B cell (primary cell): ENCODE data around the gene APOLD1. TPM values are rescaled to one million over a fixed set of nuclear protein-coding genes. Genes with fewer than 3 reads are reported as not detected.
"Not testable (repeated sequence)": the region's sequence is repeated elsewhere in the genome, so short reads cannot be mapped to it uniquely, and the experiment has no call there.

Experiments used
- ATAC-seq: fragments of 200-7000 bp; cut with Tn5 transposase; one replicate; pipeline ENCODE4 v1.10.0; 2021; ENCODE audit warnings: low read depth, mild to moderate bottlenecking, moderate number of reproducible peaks, moderate library complexity
- CTCF ChIA-PET: fragments of 350-600 bp; sonication (Branson Sonifier 250); formaldehyde crosslinking; loops from one replicate; lab custom pipeline; 2021; ENCODE audit warnings: antibody characterized with exemption, inconsistent platforms; lab: Charles Lee
- POLR2A ChIA-PET: fragments of 350-600 bp; sonication (Branson Sonifier 250); formaldehyde crosslinking; loops from one replicate; lab custom pipeline; 2021; ENCODE audit warnings: antibody characterized with exemption; lab: Charles Lee
- DNase-seq: peaks from one replicate; pipeline ENCODE4 v3.0.0; 2013
- H2AFZ ChIP-seq: 2 replicates; pipeline ENCODE4 v1.6.1; 2012; ENCODE audit warnings: mild to moderate bottlenecking, low read depth, low read length; ENCODE audit not compliant: insufficient read depth, poor library complexity, severe bottlenecking
- H3K27ac ChIP-seq, 2 donors: 1 replicate in 1 of 2; 2 replicates in 1 of 2; pipeline ENCODE4 v1.5.1; 2012 to 2013; ENCODE audit warnings: low read length in 2 of 2, mild to moderate bottlenecking in 2 of 2, moderate library complexity in 1 of 2
- H3K27me3 ChIP-seq, 4 experiments: fragments of 200-600 bp in 1 of 4; sonication (generic) in 1 of 4; replicated peaks in 1 of 4; 1 replicate in 2 of 4; 2 replicates in 2 of 4; pipeline versions ENCODE4 v1.6.1 to v1.7.0; 2013 to 2016; ENCODE audit warnings: low read length in 3 of 4, mild to moderate bottlenecking in 2 of 4, mixed read lengths in 1 of 4, moderate library complexity in 1 of 4; ENCODE audit not compliant: insufficient read depth in 4 of 4, control insufficient read depth in 3 of 4; ENCODE audit errors: control extremely low read depth in 1 of 4
- H3K36me3 ChIP-seq, 2 experiments: replicated peaks in 1 of 2; 1 replicate in 1 of 2; 2 replicates in 1 of 2; pipeline versions ENCODE4 v1.6.1 to v1.7.1; 2013; ENCODE audit warnings: low read length in 1 of 2; ENCODE audit not compliant: insufficient read depth in 2 of 2, control insufficient read depth in 1 of 2; ENCODE audit errors: control extremely low read depth in 1 of 2, extremely low read depth in 1 of 2
- H3K4me1 ChIP-seq, 2 donors: fragments of 200-600 bp in 1 of 2; sonication (generic) in 1 of 2; 1 replicate in 1 of 2; 2 replicates in 1 of 2; pipeline versions ENCODE4 v1.5.1 to v1.6.1; 2013 to 2017; ENCODE audit warnings: low read length in 2 of 2; ENCODE audit not compliant: control insufficient read depth in 2 of 2, insufficient read depth in 2 of 2
- H3K4me2 ChIP-seq: replicated peaks from 2 replicates; pipeline ENCODE3; 2012; ENCODE audit warnings: mild to moderate bottlenecking, low read depth, low read length; ENCODE audit not compliant: poor library complexity, severe bottlenecking
- H3K4me3 ChIP-seq, 5 experiments: fragments of 200-600 bp in 1 of 5; sonication (generic) in 1 of 5; 1 replicate in 3 of 5; 2 replicates in 2 of 5; pipeline versions ENCODE4 v1.5.1 to v1.7.0; 2011 to 2016; ENCODE audit warnings: low read length in 4 of 5, mild to moderate bottlenecking in 4 of 5, low read depth in 2 of 5, control low read depth in 1 of 5, moderate library complexity in 1 of 5; ENCODE audit not compliant: insufficient read depth in 1 of 5; ENCODE audit errors: control extremely low read depth in 1 of 5, extremely low read depth in 1 of 5
- H3K79me2 ChIP-seq: fragments of 200-600 bp; sonication (generic); one replicate; pipeline ENCODE4 v1.6.0; 2016; ENCODE audit warnings: low read length; ENCODE audit not compliant: control insufficient read depth, insufficient read depth
- H3K9ac ChIP-seq: fragments of 200-600 bp; sonication (generic); 2 replicates; pipeline ENCODE4 v1.6.1; 2017; ENCODE audit warnings: mild to moderate bottlenecking, low read length, moderate library complexity
- H3K9me3 ChIP-seq, 3 donors: one replicate each; pipeline versions ENCODE4 v1.6.1 to v1.7.1; 2013; ENCODE audit warnings: low read length in 2 of 3; ENCODE audit not compliant: control insufficient read depth in 2 of 3, insufficient read depth in 1 of 3; ENCODE audit errors: control extremely low read depth in 1 of 3
- H4K20me1 ChIP-seq: 2 replicates; pipeline ENCODE4 v1.6.0; 2012; ENCODE audit warnings: mild to moderate bottlenecking, low read length; ENCODE audit not compliant: insufficient read depth, control insufficient read depth, poor library complexity, severe bottlenecking
- H3K27ac Mint-ChIP-seq: one replicate; pipeline ENCODE4 v1.8.0; 2021; ENCODE audit warnings: mixed read lengths
- H3K27me3 Mint-ChIP-seq: one replicate; pipeline ENCODE4 v1.8.0; 2021; ENCODE audit warnings: mixed read lengths
- H3K4me1 Mint-ChIP-seq: one replicate; pipeline ENCODE4 v1.8.0; 2021; ENCODE audit warnings: mixed read lengths
- H3K4me3 Mint-ChIP-seq: one replicate; pipeline ENCODE4 v1.8.0; 2021; ENCODE audit warnings: mixed read lengths
- H3K9me3 Mint-ChIP-seq: one replicate; pipeline ENCODE4 v1.8.0; 2022; ENCODE audit warnings: mixed read lengths; ENCODE audit not compliant: insufficient read depth
- CTCF ChIP-seq: fragments of 200-600 bp; IDR thresholded peaks from one replicate; pipeline ENCODE4 v1.8.0; 2022; ENCODE audit warnings: antibody characterized with exemption, mild to moderate bottlenecking
- EZH2 ChIP-seq: IDR thresholded peaks from 2 replicates; pipeline ENCODE4 v1.6.1; 2012; ENCODE audit warnings: borderline replicate concordance, low read depth, mild to moderate bottlenecking, moderate library complexity, low read length; ENCODE audit not compliant: insufficient read depth, poor library complexity, severe bottlenecking
- WGBS: methylation state at CpG from one replicate; pipeline ENCODE4 v1.1.5; 2013; ENCODE audit warnings: missing lambda C conversion rate; ENCODE audit not compliant: insufficient coverage; 5-methylcytosine and 5-hydroxymethylcytosine counted together
- intact Hi-C: fragments of 100-400 bp; cut with micrococcal nuclease; formaldehyde crosslinking; loops from one replicate; pipeline ENCODE4 v1.10.0; 2022
- polyA plus RNA-seq: library from polyadenylated mRNA; depleted of rRNA; stranded (reverse); fragments of >200 nt; gene quantifications from 2 replicates; pipeline ENCODE4 v1.2.3, GENCODE V29; 2012
- total RNA-seq, 2 donors: library from RNA; stranded (reverse); fragments of 120-200 nt in 1 of 2; gene quantifications; 1 replicate in 1 of 2; 2 replicates in 1 of 2; pipeline versions ENCODE4 v1.2.3 to v1.2.4, GENCODE V29; 2013 to 2022

Gene APOLD1
- total and polyA plus RNA-seq, 2 donors (not counting 1 experiment from before 2014, with no cell fraction given) = 1.5 to 4.7 TPM

- H3K4me1 Mint-ChIP-seq = peaks cover 37% of the 10 kb centered on the region
- ChIA-PET CTCF (interaction anchor here (0.7 to 4.6 kb wide), 4 partner anchors 8 to 21 kb away, joined by 3 to 25 read pairs (median 4); no protein-coding TSS in a partner anchor), POLR2A (no interaction called here)
- H3K9me3 Mint-ChIP-seq = no peaks in the 10 kb centered on the region
- DNase-seq (no peak), ATAC-seq (no peak)
- H3K4me1 ChIP-seq = peaks cover 6 to 20% of the 10 kb centered on the region in 2 donors
- no peaks in the 10 kb centered on the region for H3K27me3 ChIP-seq
- intact Hi-C loops = loop anchor here (10.0 kb wide), 1 partner anchor 1354 kb away; no protein-coding TSS in a partner anchor
- no peak overlapping the region for H3K4me3 ChIP-seq
- no peak overlapping the region for H2AFZ ChIP-seq
- WGBS = 85% methylated on average over 9 of the region's 9 CpGs
- H3K27ac Mint-ChIP-seq = peak overlapping the region; percentile 46
- no peaks in the 10 kb centered on the region for H3K9me3 ChIP-seq
- no peak overlapping the region for H3K27ac ChIP-seq
- no peaks in the 10 kb centered on the region for H3K79me2 ChIP-seq
- H3K36me3 ChIP-seq = no peaks in the 10 kb centered on the region
- no peak overlapping the region for H3K4me2 ChIP-seq
- H3K27me3 Mint-ChIP-seq = no peaks in the 10 kb centered on the region
- no peak overlapping the region for H3K4me3 Mint-ChIP-seq
- no peak overlapping the region for H3K9ac ChIP-seq
- no peak for TF ChIP-seq CTCF
- no peak for TF ChIP-seq EZH2
- no peaks in the 10 kb centered on the region for H4K20me1 ChIP-seq
Measured at GRCh38 chr12:12800406-12801180, 15.1 kb downstream of the APOLD1 start.

- H3K36me3 ChIP-seq, H3K79me2 ChIP-seq, DNase-seq, H3K27me3 Mint-ChIP-seq, H3K9me3 Mint-ChIP-seq, H3K4me2 ChIP-seq, H3K9ac ChIP-seq, H3K4me3 ChIP-seq, H4K20me1 ChIP-seq, H2AFZ ChIP-seq, H3K27me3 ChIP-seq, H3K9me3 ChIP-seq, H3K27ac ChIP-seq: not testable (repeated sequence)
- intact Hi-C loops = loop anchor here (10.0 kb wide), 1 partner anchor 1353 kb away; no protein-coding TSS in a partner anchor
- Mint-ChIP-seq H3K4me3 (peak overlapping the region; percentile 44), H3K27ac (peak overlapping the region; percentile 83), H3K4me1 (peaks cover 45% of the 10 kb centered on the region)
- ATAC-seq = peak; percentile 32
- POLR2A ChIA-PET = interaction anchor here (0.7 kb wide), 1 partner anchor 11 kb away, joined by 3 read pairs; no protein-coding TSS in a partner anchor
- H3K4me1 ChIP-seq = peaks cover 9 to 29% of the 10 kb centered on the region in 2 donors
- no CpG with 5 or more reads among the region's 4 CpGs for WGBS
- CTCF ChIA-PET = interaction anchor here (0.6 to 6.7 kb wide), 3 partner anchors 9 to 104 kb away, joined by 3 to 71 read pairs (median 4); no protein-coding TSS in a partner anchor
Measured at GRCh38 chr12:12801656-12802055, 16.2 kb downstream of the APOLD1 start.
